HG03280 (cell line): ENCODE data around the gene UPF2.
"Not testable (repeated sequence)": the region's sequence is repeated elsewhere in the genome, so short reads cannot be mapped to it uniquely, and the experiment has no call there.

Experiments
- ATAC-seq: cut with Tn5 transposase; IDR thresholded peaks from one replicate; pipeline ENCODE4 v1.9.1; 2021; ENCODE audit warnings: mild to moderate bottlenecking, moderate library complexity; ENCODE audit not compliant: unreplicated experiment

Gene UPF2

GRCh38 chr10:12042797-12043651 lies at the start of gene UPF2:
Gene UPF2, minus strand, starts transcription at chr10:12042809. Its CDS starts 7,386 bp downstream, at chr10:12035423.
- ATAC-seq = peak; percentile 59

- ATAC-seq = no peak
These were observed 48.8 kb upstream of the UPF2 start for GRCh38 chr10:12091421-12091820.

GRCh38 chr10:12088919-12089318 lies 46.3 kb upstream of the UPF2 start:
- ATAC-seq = no peak

- ATAC-seq = no peak
These were observed 39.4 kb upstream of the UPF2 start for GRCh38 chr10:12081879-12082557.

- no peak for ATAC-seq
These were observed 38.9 kb upstream of the UPF2 start for GRCh38 chr10:12081470-12081869.

GRCh38 chr10:12077580-12078180 lies 35.1 kb upstream of the UPF2 start:
- no peak for ATAC-seq

GRCh38 chr10:12073526-12073925 lies 30.9 kb upstream of the UPF2 start:
- no peak for ATAC-seq

GRCh38 chr10:12071441-12071840 lies 28.8 kb upstream of the UPF2 start:
- not testable (repeated sequence) for ATAC-seq

- peak; percentile 99 for ATAC-seq
These were observed 26.1 kb upstream of the UPF2 start, which contains the start of gene DHTKD1 for GRCh38 chr10:12068449-12069269. Gene DHTKD1, plus strand, starts transcription at chr10:12068954. Its CDS starts 80 bp downstream, at chr10:12069034.

- ATAC-seq = no peak
These were observed 24.7 kb upstream of the UPF2 start for GRCh38 chr10:12067336-12067735.

GRCh38 chr10:12063483-12063818 lies 20.8 kb upstream of the UPF2 start:
- no peak for ATAC-seq

- no peak for ATAC-seq
These were observed 20.3 kb upstream of the UPF2 start for GRCh38 chr10:12062754-12063482.

- ATAC-seq = no peak
These were observed 18.5 kb upstream of the UPF2 start for GRCh38 chr10:12061124-12061523.

GRCh38 chr10:12056748-12057147 lies 14.1 kb upstream of the UPF2 start:
- no peak for ATAC-seq

- no peak for ATAC-seq
These were observed 13.1 kb upstream of the UPF2 start for GRCh38 chr10:12055732-12056131.

GRCh38 chr10:12051241-12051640 lies 8.6 kb upstream of the UPF2 start:
- no peak for ATAC-seq

- ATAC-seq = no peak
These were observed 7.9 kb upstream of the UPF2 start for GRCh38 chr10:12050528-12050927.

GRCh38 chr10:12048547-12048946 lies 5.9 kb upstream of the UPF2 start:
- ATAC-seq = no peak

GRCh38 chr10:12045596-12045995 lies 3.0 kb upstream of the UPF2 start:
- ATAC-seq = no peak

- peak; percentile 14 for ATAC-seq
These were observed 206 bp downstream of the UPF2 start for GRCh38 chr10:12042409-12042796.
